Neural progenitor cell (in vitro differentiated cells): ENCODE data around the gene CDRT15L2. TPM values are rescaled to one million over a fixed set of nuclear protein-coding genes. Genes with fewer than 3 reads are reported as not detected.
"Not testable (repeated sequence)": the region's sequence is repeated elsewhere in the genome, so short reads cannot be mapped to it uniquely, and the experiment has no call there.

Experiments
- DNase-seq: peaks from one replicate; pipeline ENCODE4 v3.0.0-alpha.2; 2016; ENCODE audit warnings: low spot score
- H2AFZ ChIP-seq: fragments of 200-600 bp; sonication (generic); replicated peaks from 2 replicates; pipeline ENCODE4 v1.6.1; 2016; ENCODE audit warnings: antibody characterized with exemption
- H3F3A ChIP-seq: fragments of 200-600 bp; sonication (generic); 2 replicates; pipeline ENCODE4 v1.6.1; 2016; ENCODE audit warnings: antibody characterized with exemption, low read depth
- H3K27ac ChIP-seq: fragments of 200-600 bp; sonication (generic); 2 replicates; pipeline ENCODE4 v1.5.1; 2016; ENCODE audit warnings: mild to moderate bottlenecking
- H3K27me3 ChIP-seq: fragments of 200-600 bp; sonication (generic); 2 replicates; pipeline ENCODE4 v1.6.1; 2016; ENCODE audit warnings: mild to moderate bottlenecking, moderate library complexity
- H3K36me3 ChIP-seq: fragments of 200-600 bp; sonication (generic); 2 replicates; pipeline ENCODE4 v1.5.1; 2016
- H3K4me1 ChIP-seq: fragments of 200-600 bp; sonication (generic); 2 replicates; pipeline ENCODE4 v1.6.1; 2016; ENCODE audit warnings: mixed run types
- H3K4me2 ChIP-seq: fragments of 200-600 bp; sonication (generic); 2 replicates; pipeline ENCODE4 v1.6.1; 2016
- H3K4me3 ChIP-seq: fragments of 200-600 bp; sonication (generic); 2 replicates; pipeline ENCODE4 v1.5.1; 2016
- H3K79me2 ChIP-seq: fragments of 200-600 bp; sonication (generic); 2 replicates; pipeline ENCODE4 v1.6.1; 2016; ENCODE audit warnings: low read depth
- H3K9ac ChIP-seq: fragments of 200-600 bp; sonication (generic); 2 replicates; pipeline ENCODE4 v1.6.1; 2016
- H3K9me3 ChIP-seq: fragments of 200-600 bp; sonication (generic); 2 replicates; pipeline ENCODE4 v1.5.1; 2016; ENCODE audit warnings: low read depth
- H4K20me1 ChIP-seq: fragments of 200-600 bp; sonication (generic); 2 replicates; pipeline ENCODE4 v1.6.1; 2016; ENCODE audit warnings: low read depth
- H3K27ac Mint-ChIP-seq: 3 replicates; pipeline ENCODE4 v1.8.0; 2021; ENCODE audit warnings: mixed read lengths
- H3K27me3 Mint-ChIP-seq: 2 replicates; pipeline ENCODE4 v1.8.0; 2022; ENCODE audit warnings: low read depth, mild to moderate bottlenecking, inconsistent platforms, moderate library complexity, mixed read lengths; ENCODE audit not compliant: insufficient read depth
- H3K36me3 Mint-ChIP-seq: 3 replicates; pipeline ENCODE4 v1.8.0; 2021; ENCODE audit warnings: mixed read lengths
- H3K4me1 Mint-ChIP-seq: 3 replicates; pipeline ENCODE4 v1.8.0; 2021; ENCODE audit warnings: mixed read lengths
- H3K4me3 Mint-ChIP-seq: 3 replicates; pipeline ENCODE4 v1.8.0; 2021; ENCODE audit warnings: mild to moderate bottlenecking, moderate library complexity, mixed read lengths
- H3K9me3 Mint-ChIP-seq: 3 replicates; pipeline ENCODE4 v1.8.0; 2020; ENCODE audit warnings: mixed read lengths
- total RNA-seq: library from RNA; depleted of rRNA; stranded (reverse); fragments of >200 nt; gene quantifications from 2 replicates; pipeline ENCODE4 v1.2.3, GENCODE V29; 2015; ENCODE audit warnings: low replicate concordance

Gene CDRT15L2
- total RNA-seq, 1 donor from 2014 or later = not detected

GRCh38 chr17:20547923-20548322 is 31.6 kb upstream of the CDRT15L2 start:
- not testable (repeated sequence) for H3K36me3 Mint-ChIP-seq, H3K9me3 ChIP-seq

GRCh38 chr17:20552920-20553319 is 26.6 kb upstream of the CDRT15L2 start:
- H3K9me3 Mint-ChIP-seq, H4K20me1 ChIP-seq, H3F3A ChIP-seq, H3K27ac Mint-ChIP-seq, H3K4me1 Mint-ChIP-seq, H3K4me2 ChIP-seq, H3K27ac ChIP-seq, H3K9ac ChIP-seq, H3K27me3 Mint-ChIP-seq, H3K79me2 ChIP-seq, H3K27me3 ChIP-seq, H3K4me3 ChIP-seq, H2AFZ ChIP-seq, H3K36me3 ChIP-seq, DNase-seq, H3K4me3 Mint-ChIP-seq, H3K4me1 ChIP-seq, H3K36me3 Mint-ChIP-seq, H3K9me3 ChIP-seq: not testable (repeated sequence)

More at GRCh38 chr17:20547923-20548322, 31.6 kb upstream of the CDRT15L2 start:
- H3K79me2 ChIP-seq, H3K27ac ChIP-seq, H3K4me1 Mint-ChIP-seq, H4K20me1 ChIP-seq, H3K36me3 ChIP-seq, H3K4me2 ChIP-seq, H2AFZ ChIP-seq, H3K27me3 ChIP-seq, H3K4me1 ChIP-seq, H3K27me3 Mint-ChIP-seq, H3K9me3 Mint-ChIP-seq, H3F3A ChIP-seq, H3K27ac Mint-ChIP-seq, H3K4me3 Mint-ChIP-seq, H3K4me3 ChIP-seq, DNase-seq, H3K9ac ChIP-seq: not testable (repeated sequence)

- not testable (repeated sequence) for H2AFZ ChIP-seq, H3K27ac ChIP-seq, H3K36me3 Mint-ChIP-seq, H3K9me3 ChIP-seq, H3K27ac Mint-ChIP-seq, H3K79me2 ChIP-seq, H3K4me2 ChIP-seq, H4K20me1 ChIP-seq, H3K4me1 ChIP-seq, H3K4me3 Mint-ChIP-seq, H3K27me3 Mint-ChIP-seq, H3F3A ChIP-seq, H3K9ac ChIP-seq, H3K4me3 ChIP-seq, H3K9me3 Mint-ChIP-seq, H3K27me3 ChIP-seq, H3K36me3 ChIP-seq, DNase-seq, H3K4me1 Mint-ChIP-seq
Observed at GRCh38 chr17:20554728-20555127, 24.8 kb upstream of the CDRT15L2 start.

- H3K27me3 Mint-ChIP-seq, H3K27me3 ChIP-seq, H3K36me3 ChIP-seq, DNase-seq, H3K9me3 Mint-ChIP-seq, H3K4me3 Mint-ChIP-seq, H3K9ac ChIP-seq, H3K79me2 ChIP-seq, H3K4me1 ChIP-seq, H3K36me3 Mint-ChIP-seq, H3F3A ChIP-seq, H3K27ac Mint-ChIP-seq, H4K20me1 ChIP-seq, H3K27ac ChIP-seq, H2AFZ ChIP-seq, H3K4me2 ChIP-seq, H3K9me3 ChIP-seq, H3K4me3 ChIP-seq, H3K4me1 Mint-ChIP-seq: not testable (repeated sequence)
Observed at GRCh38 chr17:20555135-20556010, 24.2 kb upstream of the CDRT15L2 start.

- H3K9me3 Mint-ChIP-seq, H3K36me3 ChIP-seq, H3K79me2 ChIP-seq, H3K27ac ChIP-seq, H2AFZ ChIP-seq, H3K36me3 Mint-ChIP-seq, H4K20me1 ChIP-seq, H3F3A ChIP-seq, H3K27me3 ChIP-seq, H3K4me3 ChIP-seq, H3K27me3 Mint-ChIP-seq, H3K9me3 ChIP-seq, H3K4me2 ChIP-seq, H3K4me1 Mint-ChIP-seq, H3K27ac Mint-ChIP-seq, H3K9ac ChIP-seq, H3K4me3 Mint-ChIP-seq, H3K4me1 ChIP-seq, DNase-seq: not testable (repeated sequence)
Observed at GRCh38 chr17:20558096-20558495, 21.4 kb upstream of the CDRT15L2 start.

GRCh38 chr17:20559018-20559417 is 20.5 kb upstream of the CDRT15L2 start:
- H3K36me3 Mint-ChIP-seq, H3K27ac ChIP-seq, H3K9me3 Mint-ChIP-seq, H3K4me1 Mint-ChIP-seq, H3K4me2 ChIP-seq, H3K9me3 ChIP-seq, H4K20me1 ChIP-seq, H3K4me1 ChIP-seq, H3K4me3 ChIP-seq, H3K79me2 ChIP-seq, H3F3A ChIP-seq, H3K9ac ChIP-seq, DNase-seq, H3K36me3 ChIP-seq, H3K27me3 ChIP-seq, H3K4me3 Mint-ChIP-seq, H3K27me3 Mint-ChIP-seq, H3K27ac Mint-ChIP-seq, H2AFZ ChIP-seq: not testable (repeated sequence)
